SIG-M5 (cell line): ENCODE results near the gene CD68.

Experiments used
- DNase-seq: peaks from one replicate; lab custom pipeline; 2025; lab: John Stamatoyannopoulos, UW

Gene CD68

GRCh38 chr17:7579001-7579833 is at the start of gene CD68:
TSS of gene CD68 (plus strand) at chr17:7579638. CDS start at chr17:7579678, 40 bp downstream.
- DNase-seq, result peak; percentile 96

- no peak for DNase-seq
Observed at GRCh38 chr17:7530023-7530900, 49.2 kb upstream of the CD68 start.

GRCh38 chr17:7538050-7538449 is 41.4 kb upstream of the CD68 start:
- no peak for DNase-seq

- no peak for DNase-seq
Observed at GRCh38 chr17:7538891-7539545, 40.4 kb upstream of the CD68 start.

- no peak for DNase-seq
Observed at GRCh38 chr17:7541074-7541621, 38.3 kb upstream of the CD68 start.

- DNase-seq, result no peak
Observed at GRCh38 chr17:7544911-7545310, 34.5 kb upstream of the CD68 start.

- no peak for DNase-seq
Observed at GRCh38 chr17:7548585-7549400, 30.6 kb upstream of the CD68 start, which contains the start of gene TNFSF12. TSS of gene TNFSF12 (plus strand) at chr17:7549058. CDS start at chr17:7549154, 96 bp downstream.

GRCh38 chr17:7549401-7550055 is 29.9 kb upstream of the CD68 start:
- no peak for DNase-seq

GRCh38 chr17:7550344-7550743 is 29.1 kb upstream of the CD68 start:
- no peak for DNase-seq

- DNase-seq, result no peak
Observed at GRCh38 chr17:7551396-7551795, 28.0 kb upstream of the CD68 start.

- DNase-seq, result no peak
Observed at GRCh38 chr17:7552621-7553051, 26.8 kb upstream of the CD68 start.

- no peak for DNase-seq
Observed at GRCh38 chr17:7553356-7553755, 26.1 kb upstream of the CD68 start.

GRCh38 chr17:7555320-7555948 is 24.0 kb upstream of the CD68 start:
- DNase-seq, result no peak

- no peak for DNase-seq
Observed at GRCh38 chr17:7556627-7557026, 22.8 kb upstream of the CD68 start.

GRCh38 chr17:7557147-7557764 is 22.2 kb upstream of the CD68 start:
- DNase-seq, result no peak

- DNase-seq, result no peak
Observed at GRCh38 chr17:7557775-7558543, 21.5 kb upstream of the CD68 start.

GRCh38 chr17:7558544-7559319 is 20.7 kb upstream of the CD68 start, which contains the start of gene TNFSF13:
TSS of gene TNFSF13 (plus strand) at chr17:7558750. CDS start at chr17:7559040, 290 bp downstream.
- peak; percentile 59 for DNase-seq
